Measurements from ENCODE around the gene IKZF3. TPM values are rescaled to one million over a fixed set of nuclear protein-coding genes. Genes with fewer than 3 reads are reported as not detected.

IKZF3 gene
- total RNA-seq, 4 donors from 2014 or later = 2.9 to 8.3 (median 4.5) TPM

DNA sequence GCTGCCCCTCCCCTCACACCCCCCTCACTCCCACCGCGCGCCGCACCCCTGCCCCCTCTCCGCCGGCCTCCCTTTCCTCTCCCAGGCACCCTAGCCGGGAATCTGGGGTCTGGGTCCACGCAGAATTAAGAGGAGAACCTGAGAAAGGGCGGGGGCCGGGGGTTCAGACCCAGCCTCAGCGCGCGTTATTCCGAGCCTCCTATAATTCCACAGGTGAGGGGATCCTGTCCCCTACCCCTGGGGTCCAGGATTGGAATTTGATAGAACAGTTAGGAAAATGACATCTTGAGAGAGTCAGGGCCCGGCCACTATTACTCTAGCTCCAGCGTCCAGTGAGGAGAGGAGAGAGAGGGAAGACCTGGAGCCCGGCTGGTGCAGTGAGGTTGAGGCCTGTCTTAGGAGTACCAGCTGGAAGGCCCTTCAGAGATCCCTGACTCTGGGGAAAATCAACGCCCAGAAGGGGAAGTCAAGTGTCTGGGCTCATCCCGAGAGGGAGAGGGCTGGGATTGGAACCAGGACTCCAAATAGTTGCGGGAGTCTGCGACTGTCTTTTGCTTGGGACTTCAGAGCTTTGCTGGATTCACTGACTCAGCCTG lies 109.1 kb downstream of the IKZF3 start:
- ATAC-seq (ENCODE audit: low FRiP score) = no peak

DNA sequence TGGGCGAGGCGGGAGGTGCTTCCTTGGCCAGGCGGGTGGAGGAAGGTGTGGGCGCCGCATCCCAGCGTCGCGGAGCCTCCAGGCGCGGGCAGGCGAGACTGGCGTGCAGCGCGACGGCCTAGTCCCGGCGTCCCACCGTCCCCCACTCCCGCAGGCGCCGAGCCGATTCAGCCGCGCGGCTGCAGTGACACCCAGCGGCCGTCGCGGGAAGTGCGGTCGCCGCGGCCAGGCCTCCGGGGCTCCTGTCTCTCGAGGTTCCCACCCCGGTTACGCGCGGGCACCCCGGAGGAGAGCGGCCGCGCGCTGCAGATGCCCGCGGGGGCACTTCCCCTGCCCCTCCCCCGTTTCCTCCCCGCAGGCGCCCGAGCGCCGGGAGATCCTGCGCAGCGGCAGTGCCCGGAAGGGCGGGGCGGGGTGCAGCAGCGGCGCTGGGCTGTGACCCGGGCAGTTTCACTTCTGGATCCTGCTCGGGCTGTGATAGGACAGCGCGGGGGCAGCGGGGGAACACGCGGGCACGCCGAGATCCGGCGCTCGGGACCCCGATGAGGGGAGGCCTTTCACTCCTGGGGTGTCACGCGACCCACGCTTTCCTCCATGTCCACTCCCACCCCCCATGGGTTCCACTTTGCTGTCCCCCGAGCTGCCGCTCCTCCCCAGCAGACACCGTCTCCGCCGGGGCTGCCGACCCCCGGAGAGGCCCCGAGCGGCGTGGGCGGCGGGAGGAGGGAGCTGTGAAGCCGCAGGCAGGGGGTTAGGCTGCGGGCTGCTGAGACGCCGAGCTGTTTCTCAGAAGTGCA lies 109.8 kb downstream of the IKZF3 start:
- peak; percentile 65 for DNase-seq (ENCODE audit: low spot score)
- ATAC-seq (ENCODE audit: low FRiP score) = peak; percentile 92
- TF ChIP-seq, protein P1, sequence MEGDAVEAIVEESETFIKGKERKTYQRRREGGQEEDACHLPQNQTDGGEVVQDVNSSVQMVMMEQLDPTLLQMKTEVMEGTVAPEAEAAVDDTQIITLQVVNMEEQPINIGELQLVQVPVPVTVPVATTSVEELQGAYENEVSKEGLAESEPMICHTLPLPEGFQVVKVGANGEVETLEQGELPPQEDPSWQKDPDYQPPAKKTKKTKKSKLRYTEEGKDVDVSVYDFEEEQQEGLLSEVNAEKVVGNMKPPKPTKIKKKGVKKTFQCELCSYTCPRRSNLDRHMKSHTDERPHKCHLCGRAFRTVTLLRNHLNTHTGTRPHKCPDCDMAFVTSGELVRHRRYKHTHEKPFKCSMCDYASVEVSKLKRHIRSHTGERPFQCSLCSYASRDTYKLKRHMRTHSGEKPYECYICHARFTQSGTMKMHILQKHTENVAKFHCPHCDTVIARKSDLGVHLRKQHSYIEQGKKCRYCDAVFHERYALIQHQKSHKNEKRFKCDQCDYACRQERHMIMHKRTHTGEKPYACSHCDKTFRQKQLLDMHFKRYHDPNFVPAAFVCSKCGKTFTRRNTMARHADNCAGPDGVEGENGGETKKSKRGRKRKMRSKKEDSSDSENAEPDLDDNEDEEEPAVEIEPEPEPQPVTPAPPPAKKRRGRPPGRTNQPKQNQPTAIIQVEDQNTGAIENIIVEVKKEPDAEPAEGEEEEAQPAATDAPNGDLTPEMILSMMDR (IDR thresholded peaks at IDR 0.05) = peak in 2 of 3 donors; percentile 92 to 94

More for the DNA sequence above, 109.1 kb downstream of the IKZF3 start:
- DNase-seq (ENCODE audit: low spot score) = no peak
- TF ChIP-seq, protein P1 (IDR thresholded peaks at IDR 0.05) = no peak

DNA sequence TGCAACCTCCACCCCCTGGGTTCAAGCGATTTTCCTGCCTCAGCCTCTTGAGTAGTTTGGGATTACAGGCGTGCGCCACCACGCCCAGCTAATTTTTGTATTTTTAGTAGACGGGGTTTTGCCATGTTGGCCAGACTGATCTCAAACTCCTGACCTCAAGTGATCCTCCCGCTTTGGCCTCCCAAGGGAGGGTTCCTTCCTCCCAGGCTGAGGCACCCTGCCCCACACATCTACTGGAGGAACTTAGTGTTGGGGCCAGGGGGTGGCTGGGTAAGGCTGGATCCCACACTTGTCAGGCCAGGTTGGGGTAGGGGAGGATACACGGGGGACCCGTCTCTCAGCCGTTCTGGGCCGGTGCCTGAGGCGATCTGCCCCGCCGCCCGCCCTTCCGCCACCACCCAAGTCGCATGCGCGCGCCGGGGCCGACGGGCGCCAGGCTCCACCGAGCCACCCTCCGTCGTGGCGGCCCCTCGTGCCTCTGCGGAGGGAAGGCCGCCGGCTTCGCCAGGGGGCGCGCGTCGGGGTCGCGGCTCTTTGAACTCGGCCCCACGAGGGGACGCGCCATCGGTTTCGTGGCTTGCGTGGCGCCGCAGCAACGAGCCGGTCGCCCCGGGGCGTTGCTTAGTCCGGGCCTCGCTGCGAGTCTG lies 110.5 kb downstream of the IKZF3 start:
- peak; percentile 1 for ATAC-seq (ENCODE audit: low FRiP score)
- TF ChIP-seq, protein P1 (IDR thresholded peaks at IDR 0.05) = no peak
- DNase-seq (ENCODE audit: low spot score) = no peak

DNA sequence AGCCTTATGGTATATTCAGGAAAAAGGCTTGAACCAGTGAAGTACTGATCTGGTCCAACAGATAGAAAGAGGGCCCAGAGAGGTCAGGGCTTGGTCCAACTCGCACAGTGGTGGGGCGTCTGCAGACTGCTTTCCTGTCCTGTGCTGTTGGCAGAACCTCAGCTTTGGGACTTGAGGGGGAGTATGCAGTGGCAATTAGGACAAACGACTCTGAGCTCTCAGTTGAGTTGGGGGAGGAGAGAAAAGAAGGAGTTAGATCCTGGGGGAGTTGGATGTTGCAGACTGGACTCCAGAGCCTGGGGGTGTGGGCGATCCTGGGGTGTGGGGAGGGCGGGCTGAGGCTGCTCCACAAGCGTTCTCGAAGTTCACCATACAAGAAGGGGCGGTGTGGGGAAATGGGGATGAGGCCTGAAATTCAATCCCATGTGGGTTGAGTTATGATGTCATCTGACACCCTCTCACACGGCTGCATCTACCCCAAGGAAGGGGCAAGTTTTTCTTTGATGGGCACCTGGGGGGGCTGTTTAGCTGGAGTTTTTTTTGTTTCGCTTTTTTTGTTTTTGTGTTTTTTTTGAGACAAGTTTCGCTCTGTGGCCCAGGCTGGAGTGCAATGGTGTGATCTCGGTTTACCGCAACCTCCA lies 111.8 kb downstream of the IKZF3 start:
- no peak for ATAC-seq (ENCODE audit: low FRiP score)
- TF ChIP-seq, protein P1 (IDR thresholded peaks at IDR 0.05) = no peak
- no peak for DNase-seq (ENCODE audit: low spot score)

DNA sequence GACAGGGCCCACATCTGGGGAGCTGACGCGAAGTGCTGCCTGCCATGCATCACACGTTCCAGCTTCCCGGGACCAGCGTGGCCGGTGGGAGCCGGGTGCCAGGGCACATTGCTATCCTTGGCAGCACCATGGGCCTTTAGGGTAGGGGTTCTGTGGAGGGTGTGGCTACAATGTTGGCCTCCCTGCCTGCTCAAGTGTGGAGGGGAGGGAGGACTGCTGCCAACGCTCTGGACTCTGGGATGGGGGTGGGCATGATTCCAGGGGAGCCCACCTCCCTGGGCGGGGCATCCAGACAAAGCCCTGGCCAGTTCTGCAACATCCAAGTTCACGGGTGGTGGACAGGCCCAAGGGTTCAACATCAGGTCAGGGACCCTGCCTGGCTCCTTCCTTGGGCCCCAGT lies 112.5 kb downstream of the IKZF3 start:
- DNase-seq (ENCODE audit: low spot score) (no peak), ATAC-seq (ENCODE audit: low FRiP score) (no peak)
- TF ChIP-seq, protein P1 (IDR thresholded peaks at IDR 0.05) = no peak

DNA sequence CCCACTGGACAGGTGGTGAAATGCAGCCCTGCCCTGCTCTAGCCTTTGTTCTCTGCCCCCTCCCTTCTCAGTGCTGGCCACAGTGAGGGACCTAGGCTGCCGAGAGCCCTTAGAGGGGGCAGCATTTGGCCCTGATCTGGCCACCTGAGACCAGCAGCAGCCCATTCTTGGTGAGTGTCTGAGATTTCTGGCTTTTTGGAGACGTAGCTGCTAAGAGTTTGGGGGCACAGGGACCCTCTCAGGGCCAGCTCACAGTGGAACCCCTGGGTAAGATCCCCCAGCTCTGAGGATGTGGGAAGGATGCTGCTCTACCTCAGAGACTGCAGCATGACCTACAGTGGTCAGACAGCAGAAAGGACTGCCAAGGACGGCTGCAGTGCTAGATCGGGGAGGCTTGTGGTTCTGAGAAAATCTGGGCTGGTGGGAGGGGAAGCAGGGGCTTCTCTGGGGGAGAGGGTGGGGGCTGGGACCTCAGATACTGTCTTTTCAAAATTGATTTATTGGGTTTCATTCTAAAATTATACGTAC lies 113.0 kb downstream of the IKZF3 start:
- ATAC-seq (ENCODE audit: low FRiP score) = no peak
- TF ChIP-seq, protein P1 (IDR thresholded peaks at IDR 0.05) = no peak
- no peak for DNase-seq (ENCODE audit: low spot score)
